ENCODE data around the gene NEU1. TPM values are rescaled to one million over a fixed set of nuclear protein-coding genes. Genes with fewer than 3 reads are reported as not detected.
"Not testable (repeated sequence)": the region's sequence is repeated elsewhere in the genome, so short reads cannot be mapped to it uniquely, and the experiment has no call there.

NEU1 gene
- polyA plus RNA-seq, 1 of the 3 experiments (the other 2 are of a cell fraction) = 43.0 TPM

GRCh38 chr6:31907158-31907813, 44.7 kb upstream of the NEU1 start:
- 69% methylated on average over 7 of the region's 7 CpGs for WGBS (ENCODE audit: low lambda C conversion rate)
- no peaks in the 10 kb centered on the region for H3K27me3 ChIP-seq (ENCODE audit: insufficient read depth)
- ChIA-PET POLR2A (interaction anchor here (0.6 kb wide), 1 partner anchor 1637 kb away, joined by 3 read pairs; no protein-coding TSS in a partner anchor), CTCF (no interaction called here)
- no peak for DNase-seq
- peaks cover 4 to 7% of the 10 kb centered on the region in 2 experiments; a peak in 1 of 4 replicates for H3K4me1 ChIP-seq (ENCODE audit: control insufficient read depth in 1 of 2, insufficient read depth in 2 of 2, low read depth in 1 of 2, low read length in 1 of 2)
- H3K36me3 ChIP-seq (replicated peaks in 1 of 2; ENCODE audit: control insufficient read depth in 1 of 2, insufficient read depth in 2 of 2, low read length in 1 of 2) = no peaks in the 10 kb centered on the region
- no peak overlapping the region for H3K27ac ChIP-seq (ENCODE audit: low read depth in 2 of 2, low read length in 1 of 2)
- no peaks in the 10 kb centered on the region for H3K79me2 ChIP-seq (ENCODE audit: insufficient read depth)
- no peak overlapping the region for H3K4me2 ChIP-seq
- H3K4me3 ChIP-seq (ENCODE audit: low read depth in 2 of 2, low read length in 1 of 2) = no peak overlapping the region
- H4K20me1 ChIP-seq (ENCODE audit: insufficient read depth) = no peaks in the 10 kb centered on the region
- no peaks in the 10 kb centered on the region for H3K9me3 ChIP-seq
- no peaks in the 10 kb centered on the region for H3K9me2 ChIP-seq
- peaks cover 33% of the 10 kb centered on the region for H3F3A ChIP-seq (replicated peaks; ENCODE audit: insufficient read depth)
- no peak for TF ChIP-seq USF2 (IDR thresholded peaks at IDR 0.05; ENCODE audit: borderline replicate concordance, low read depth, low read length)
- no peak for TF ChIP-seq JUND (IDR thresholded peaks at IDR 0.05)
- no peak for TF ChIP-seq RFX5 (IDR thresholded peaks at IDR 0.05; ENCODE audit: low read length)
- no peak for TF ChIP-seq POLR2AphosphoS5 (IDR thresholded peaks at IDR 0.05; ENCODE audit: low read depth, low read length)
- TF ChIP-seq YY1 (IDR thresholded peaks at IDR 0.05; ENCODE audit: low read depth) = no peak
- TF ChIP-seq NFIC (IDR thresholded peaks at IDR 0.05; ENCODE audit: borderline replicate concordance) = no peak
- no peak for TF ChIP-seq EP300 (IDR thresholded peaks at IDR 0.05; ENCODE audit: borderline replicate concordance in 1 of 2, low read depth in 1 of 2, low read length in 1 of 2)
- TF ChIP-seq IRF3 (IDR thresholded peaks at IDR 0.05; ENCODE audit: low read depth, low read length) = no peak
- no peak for TF ChIP-seq CHD2 (IDR thresholded peaks at IDR 0.05; ENCODE audit: low read length, partially characterized antibody)
- TF ChIP-seq ZBTB33 (IDR thresholded peaks at IDR 0.05; ENCODE audit: borderline replicate concordance, low read depth) = no peak
- TF ChIP-seq GABPA (IDR thresholded peaks at IDR 0.05; ENCODE audit: low read depth) = no peak
- TF ChIP-seq FOXJ3 (CRISPR knock-in tag; IDR thresholded peaks at IDR 0.05) = no peak
- no peak overlapping the region for H3K9ac ChIP-seq
- no peak overlapping the region for H2AFZ ChIP-seq (ENCODE audit: low read depth)

- DNase-seq; H3K9me2 ChIP-seq; H3K4me2 ChIP-seq; H3K27ac ChIP-seq (ENCODE audit: low read depth in 2 of 2, low read length in 1 of 2); H3K9ac ChIP-seq; H4K20me1 ChIP-seq (ENCODE audit: insufficient read depth); H3K27me3 ChIP-seq (ENCODE audit: insufficient read depth); H3K4me1 ChIP-seq (ENCODE audit: control insufficient read depth in 1 of 2, insufficient read depth in 2 of 2, low read depth in 1 of 2, low read length in 1 of 2); H3K36me3 ChIP-seq (replicated peaks in 1 of 2; ENCODE audit: control insufficient read depth in 1 of 2, insufficient read depth in 2 of 2, low read length in 1 of 2); H3K4me3 ChIP-seq (ENCODE audit: low read depth in 2 of 2, low read length in 1 of 2); H2AFZ ChIP-seq (ENCODE audit: low read depth); H3K79me2 ChIP-seq (ENCODE audit: insufficient read depth); H3K9me3 ChIP-seq: not testable (repeated sequence)
- ChIA-PET POLR2A (interaction anchor here (0.6 kb wide), 1 partner anchor 1636 kb away, joined by 3 read pairs; no protein-coding TSS in a partner anchor), CTCF (interaction anchor here (3.1 kb wide), 1 partner anchor 46 kb away, joined by 9 read pairs; no protein-coding TSS in a partner anchor)
- H3F3A ChIP-seq (replicated peaks; ENCODE audit: insufficient read depth) = peaks cover 30% of the 10 kb centered on the region
- 82% methylated on average over 8 of the region's 8 CpGs for WGBS (ENCODE audit: low lambda C conversion rate)
Observed at GRCh38 chr6:31906727-31907126, 44.1 kb upstream of the NEU1 start.
